Measurements from ENCODE around the gene MC1R.
"Not testable (repeated sequence)": the region's sequence is repeated elsewhere in the genome, so short reads cannot be mapped to it uniquely, and the experiment has no call there.

Gene MC1R

DNA sequence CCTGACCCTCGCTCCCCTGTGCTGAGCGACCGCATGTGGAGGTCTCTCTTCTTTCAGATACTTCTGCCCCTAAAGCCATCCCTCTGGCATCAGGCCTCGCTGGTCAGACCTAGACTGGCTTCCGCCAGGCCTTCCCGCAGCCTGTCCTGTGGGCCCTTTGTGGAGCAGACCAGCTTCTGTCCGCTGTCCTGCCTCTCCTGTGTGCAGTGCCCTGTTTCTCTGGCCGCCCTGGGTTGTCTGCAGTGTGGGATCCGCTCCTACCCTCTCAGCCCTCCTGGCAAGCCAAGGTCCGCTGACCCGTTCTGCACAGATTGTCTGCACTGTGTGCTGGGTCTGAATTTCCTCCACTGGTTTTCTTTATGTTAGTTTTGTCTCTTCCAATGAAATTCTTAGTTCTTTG lies 21.5 kb upstream of the MC1R start:
- no peak for DNase-seq

DNA sequence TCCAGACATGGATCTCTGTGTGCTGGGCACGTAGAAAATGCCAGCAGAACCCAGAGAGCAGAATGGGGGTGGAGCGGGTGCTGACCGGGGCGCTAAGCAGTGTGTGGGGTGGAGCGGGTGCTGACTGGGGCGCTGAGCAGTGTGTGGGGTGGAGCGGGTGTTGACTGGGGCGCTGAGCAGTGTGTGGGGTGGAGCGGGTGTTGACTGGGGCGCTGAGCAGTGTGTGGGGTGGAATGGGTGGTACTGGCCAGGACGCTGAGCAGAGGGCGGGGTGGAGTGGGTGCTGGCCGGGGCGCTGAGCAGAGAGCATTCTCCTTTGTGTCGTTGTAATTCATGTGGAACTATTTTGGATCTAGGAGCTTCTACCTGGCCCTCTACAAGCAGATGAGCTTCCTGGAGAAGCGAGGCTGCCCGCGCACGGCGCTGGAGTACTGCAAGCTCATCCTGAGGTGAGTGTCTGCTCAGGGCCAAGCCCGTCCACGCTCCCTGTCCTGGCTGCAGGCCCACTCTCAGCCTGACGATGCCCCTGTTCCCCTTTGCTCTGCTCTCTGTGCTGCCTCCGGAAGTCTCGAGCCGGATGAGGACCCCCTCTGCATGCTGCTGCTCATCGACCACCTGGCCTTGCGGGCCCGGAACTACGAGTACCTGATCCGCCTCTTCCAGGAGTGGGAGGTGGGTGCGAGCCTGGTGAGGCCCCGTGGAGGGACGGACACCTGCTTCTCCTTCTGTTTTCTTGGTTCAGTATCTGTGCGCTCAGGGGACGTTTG lies 20.3 kb upstream of the MC1R start:
- no peak for DNase-seq

DNA sequence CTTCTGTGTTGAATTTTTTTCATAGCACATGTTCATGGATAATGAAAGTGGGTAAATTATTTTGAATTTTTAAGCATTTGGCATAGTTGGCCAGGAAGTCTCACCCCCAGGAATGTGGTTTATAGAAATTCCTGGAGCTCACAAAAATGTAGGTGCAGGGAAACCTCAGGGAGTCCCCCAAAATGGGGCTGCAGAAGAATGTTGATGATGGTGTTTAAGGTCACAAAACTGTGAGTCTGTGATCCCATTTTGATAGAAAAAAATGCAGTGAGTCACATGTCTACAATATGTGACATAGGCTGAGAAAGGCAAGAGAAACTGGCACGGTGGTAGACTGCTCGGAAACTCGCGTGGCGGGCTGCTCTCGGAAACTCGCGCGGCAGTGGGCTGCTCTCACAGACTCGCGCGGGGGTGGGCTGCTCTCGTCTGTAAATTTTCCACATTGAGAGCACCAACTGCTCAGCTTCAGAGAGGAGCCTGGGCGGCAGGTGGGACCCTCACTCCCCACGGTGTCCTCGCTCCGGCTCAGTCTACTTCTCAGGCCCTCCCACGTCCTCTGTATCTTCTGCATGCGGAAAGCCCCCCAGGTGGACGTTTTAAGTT lies 18.7 kb upstream of the MC1R start:
- DNase-seq, result no peak

DNA sequence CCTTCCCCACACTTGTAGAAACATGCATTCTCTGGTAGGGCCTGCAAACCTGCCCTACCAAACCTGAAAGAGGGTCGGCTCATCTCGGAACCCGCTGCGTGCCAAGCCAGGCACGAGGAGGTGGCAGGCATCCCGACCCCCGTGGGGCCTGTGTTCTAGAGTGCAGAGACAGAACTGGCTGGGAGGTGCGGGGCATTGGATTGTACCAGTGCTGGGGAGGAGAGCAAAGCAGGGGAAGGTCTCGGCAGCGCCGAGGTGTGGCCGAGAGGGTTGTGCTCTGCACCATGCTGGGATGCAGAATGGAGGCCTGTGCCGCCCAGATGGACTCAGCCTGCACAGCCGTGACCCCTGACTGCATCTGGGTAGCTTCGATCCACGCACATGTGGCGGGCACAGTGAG lies 17.8 kb upstream of the MC1R start:
- no peak for DNase-seq

DNA sequence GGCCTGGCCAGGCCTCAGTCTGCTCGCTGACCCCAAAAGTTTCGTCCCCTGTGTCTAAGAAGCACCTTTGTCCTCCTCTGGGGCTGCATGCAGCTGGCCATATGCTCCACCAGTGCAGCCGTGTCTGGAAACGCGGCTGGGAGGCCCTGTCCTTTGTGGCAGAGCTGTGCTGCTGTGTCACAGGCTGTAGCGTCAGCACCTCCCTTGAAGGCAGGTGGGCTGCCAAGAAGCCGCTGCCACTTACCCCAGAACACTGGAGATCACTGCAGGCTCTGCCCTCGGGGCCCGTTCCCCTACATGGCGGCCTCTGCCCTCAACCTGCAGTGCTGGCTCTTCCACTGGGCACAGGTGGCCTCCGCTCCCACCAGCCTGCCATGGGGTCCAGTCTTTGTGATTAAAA lies 15.7 kb upstream of the MC1R start:
- DNase-seq, result no peak

DNA sequence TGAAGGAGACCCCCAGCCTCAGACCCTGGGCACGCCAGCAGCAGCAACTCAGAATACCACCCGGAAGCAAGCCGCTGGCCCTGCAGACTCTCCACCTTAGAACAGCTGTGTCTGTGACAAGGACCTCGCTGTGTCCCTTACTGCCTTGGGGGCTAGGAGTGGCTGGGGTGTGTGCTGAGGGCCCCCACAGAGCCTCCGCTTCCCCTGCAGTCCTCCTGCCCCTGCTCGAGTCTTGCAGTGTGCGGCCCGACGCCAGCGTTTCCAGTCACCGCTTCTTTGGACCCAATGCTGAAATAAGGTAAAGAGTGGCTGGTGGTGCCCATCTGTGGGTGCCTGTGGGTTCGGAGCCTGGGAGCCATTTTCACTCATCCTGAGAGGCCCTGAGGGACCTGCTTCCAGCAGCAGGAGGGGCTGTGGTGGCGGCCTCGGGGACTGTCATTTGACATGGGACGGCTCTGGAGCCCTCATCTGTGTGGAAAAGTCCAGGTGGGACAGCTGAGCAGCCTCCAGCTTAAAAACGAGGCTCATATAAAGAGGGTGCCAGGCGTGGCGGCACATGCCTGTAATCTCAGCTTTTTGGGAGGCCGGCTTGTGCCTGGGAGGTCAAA lies 14.7 kb upstream of the MC1R start:
- no peak for DNase-seq

DNA sequence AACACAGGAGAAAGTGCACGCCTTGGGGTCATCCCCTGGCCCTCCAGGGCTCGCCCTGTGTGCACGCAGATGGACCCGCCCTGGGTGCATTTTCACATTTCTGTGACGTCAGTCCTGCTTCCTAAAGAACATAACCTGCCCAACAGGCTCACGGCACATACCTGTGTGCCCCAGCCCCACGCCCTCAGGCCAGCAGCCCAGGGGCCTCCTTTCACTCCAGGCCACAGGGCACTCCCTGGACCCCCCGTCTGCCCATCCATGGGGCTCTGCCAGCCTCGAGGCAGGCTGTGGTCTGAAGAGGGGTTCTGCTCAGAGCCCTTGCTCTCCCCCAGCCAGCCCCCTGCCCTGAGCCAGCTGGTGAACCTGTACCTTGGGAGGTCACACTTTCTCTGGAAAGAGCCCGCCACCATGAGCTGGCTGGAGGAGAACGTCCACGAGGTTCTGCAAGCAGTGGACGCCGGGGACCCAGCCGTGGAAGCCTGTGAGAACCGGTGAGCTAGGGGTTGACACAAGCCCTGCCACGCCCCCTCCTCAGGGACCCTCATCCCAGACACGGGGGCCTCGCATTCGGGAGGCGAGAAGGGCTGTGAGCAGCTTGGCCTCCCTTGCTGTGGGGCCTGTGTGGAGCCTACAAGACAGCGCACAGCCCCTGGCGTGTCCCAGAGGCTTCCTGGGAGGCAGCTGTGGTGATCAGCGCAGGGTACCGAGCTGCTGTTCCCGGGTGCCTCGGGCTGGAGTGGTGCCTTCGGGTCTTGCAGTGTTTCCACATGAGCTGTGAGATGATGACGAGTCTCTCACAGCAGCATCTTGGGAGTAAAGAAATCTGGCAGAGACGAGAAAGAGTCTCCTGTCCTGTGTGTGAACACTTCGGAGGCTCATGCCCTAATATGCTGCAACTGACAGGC lies 13.8 kb upstream of the MC1R start:
- no peak for DNase-seq

DNA sequence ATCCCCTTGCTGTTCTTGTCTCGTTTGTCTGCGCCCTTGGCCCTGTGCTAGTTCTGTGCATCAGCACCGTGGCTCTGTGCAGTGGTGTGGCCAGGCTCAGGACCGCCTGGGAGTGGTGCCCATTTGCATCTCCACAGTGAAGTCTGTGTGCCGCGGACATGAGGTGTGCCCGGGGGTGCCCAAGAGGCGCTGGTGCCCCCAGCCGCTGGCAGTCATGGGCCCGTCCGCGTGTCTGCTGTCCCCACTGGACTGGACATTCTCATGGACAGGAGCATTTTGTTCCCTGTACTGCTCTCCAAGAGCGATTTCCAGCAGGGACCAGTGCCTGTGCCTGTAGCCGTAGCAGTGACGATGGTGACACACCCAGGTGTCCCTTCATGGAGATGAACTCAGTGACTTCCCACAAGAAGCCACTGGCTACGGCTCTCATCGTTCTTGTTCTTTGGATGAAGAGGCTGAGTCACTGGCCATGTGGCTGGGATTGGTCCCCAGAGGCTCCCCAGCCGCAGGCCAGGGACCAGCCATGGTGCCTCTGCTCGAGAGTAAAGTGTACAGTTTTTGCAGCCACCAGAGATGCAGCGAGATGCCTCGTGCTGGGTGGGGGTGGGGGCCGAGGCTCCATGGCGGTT lies 13.0 kb upstream of the MC1R start:
- DNase-seq, result no peak

DNA sequence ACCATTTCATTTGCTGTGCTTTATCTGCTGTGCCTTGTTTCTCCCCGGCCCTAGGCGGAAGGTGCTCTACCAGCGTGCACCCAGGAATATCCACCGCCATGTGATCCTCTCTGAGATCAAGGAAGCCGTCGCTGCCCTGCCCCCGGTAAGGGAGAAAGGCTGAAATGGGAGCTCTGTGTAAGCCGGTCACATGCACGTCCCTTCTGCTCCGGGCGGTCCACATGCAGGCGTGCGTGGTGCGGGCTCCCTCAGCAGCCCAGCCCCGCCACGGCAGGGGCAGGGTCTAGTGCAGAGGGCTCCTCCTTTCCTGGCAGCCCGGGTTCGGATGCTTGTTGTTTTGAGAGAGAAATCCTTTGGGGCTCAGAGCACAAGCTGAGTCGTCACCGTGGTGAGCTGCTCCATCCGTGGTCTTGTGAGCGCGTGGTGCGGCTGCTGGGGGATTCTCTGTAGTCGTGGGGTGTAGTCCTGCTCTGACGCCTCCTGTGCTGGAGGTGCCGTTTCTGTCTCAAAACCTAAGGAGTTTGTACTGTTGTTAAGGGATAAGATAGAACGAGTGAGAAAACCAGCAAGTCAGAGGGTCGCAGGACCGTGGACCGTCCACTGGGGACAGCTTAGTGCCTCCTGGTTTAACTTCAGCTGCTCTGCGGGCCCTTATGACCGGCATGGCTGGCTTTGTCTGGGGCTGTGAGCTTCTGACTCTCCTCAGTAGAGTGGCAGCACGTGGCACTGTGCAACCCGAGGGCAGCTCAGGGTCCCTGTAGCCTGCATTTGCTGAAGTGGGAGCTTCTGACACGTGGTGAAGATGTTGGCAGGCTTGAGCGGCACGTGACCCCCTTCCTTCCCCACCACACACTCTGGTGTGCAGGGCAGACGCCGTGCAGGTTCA lies 12.3 kb upstream of the MC1R start:
- no peak for DNase-seq

DNA sequence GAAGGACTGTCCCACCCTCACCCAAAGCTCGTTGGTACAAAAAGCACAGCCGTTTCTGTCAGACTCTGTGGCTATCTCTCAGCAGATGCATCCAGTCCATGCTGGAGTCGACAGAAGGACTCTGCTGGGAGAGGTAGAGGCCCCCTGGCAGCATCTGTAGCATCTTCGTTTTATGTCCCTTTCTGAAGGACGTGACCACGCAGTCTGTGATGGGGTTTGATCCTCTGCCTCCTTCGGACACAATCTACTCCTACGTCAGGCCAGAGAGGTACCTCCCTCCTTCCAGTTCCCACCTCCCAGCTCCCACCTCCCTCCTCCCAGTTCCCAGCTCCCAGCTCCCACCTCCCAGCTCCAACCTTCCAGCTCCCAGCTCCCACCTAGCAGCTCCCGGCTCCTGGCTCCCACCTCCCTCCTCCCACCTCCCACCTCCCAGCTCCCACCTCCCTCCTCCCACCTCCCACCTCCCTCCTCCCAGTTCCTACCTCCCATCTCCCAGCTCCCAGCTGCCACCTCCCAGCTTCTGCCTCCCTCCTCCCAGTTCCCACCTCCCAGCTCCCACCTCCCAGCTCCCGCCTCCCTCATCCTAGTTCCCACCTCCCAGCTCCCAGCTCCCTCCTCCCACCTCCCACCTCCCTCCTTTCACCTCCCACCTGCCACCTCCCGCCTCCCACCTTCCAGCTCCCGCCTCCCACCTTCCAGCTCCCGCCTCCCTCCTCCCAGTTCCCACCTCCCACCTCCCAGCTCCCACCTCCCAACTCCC lies 11.4 kb upstream of the MC1R start:
- DNase-seq, result no peak

DNA sequence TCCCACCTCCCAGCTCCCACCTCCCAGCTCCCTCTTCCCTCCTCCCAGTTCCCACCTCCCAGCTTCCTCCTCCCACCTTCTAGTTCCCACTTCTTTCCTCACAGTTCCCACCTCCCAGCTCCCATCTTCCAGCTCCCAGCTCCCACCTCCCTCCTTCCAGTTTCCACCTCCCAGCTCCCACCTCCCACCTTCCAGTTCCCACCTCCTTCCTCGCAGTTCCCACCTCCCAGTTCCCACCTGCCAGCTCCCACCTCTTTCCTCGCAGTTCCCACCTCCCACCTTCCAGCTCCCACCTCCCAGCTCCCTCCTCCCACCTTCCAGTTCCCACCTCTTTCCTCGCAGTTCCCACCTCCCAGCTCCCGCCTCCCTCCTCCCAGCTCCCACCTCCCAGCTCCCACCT lies 10.4 kb upstream of the MC1R start:
- no peak for DNase-seq

DNA sequence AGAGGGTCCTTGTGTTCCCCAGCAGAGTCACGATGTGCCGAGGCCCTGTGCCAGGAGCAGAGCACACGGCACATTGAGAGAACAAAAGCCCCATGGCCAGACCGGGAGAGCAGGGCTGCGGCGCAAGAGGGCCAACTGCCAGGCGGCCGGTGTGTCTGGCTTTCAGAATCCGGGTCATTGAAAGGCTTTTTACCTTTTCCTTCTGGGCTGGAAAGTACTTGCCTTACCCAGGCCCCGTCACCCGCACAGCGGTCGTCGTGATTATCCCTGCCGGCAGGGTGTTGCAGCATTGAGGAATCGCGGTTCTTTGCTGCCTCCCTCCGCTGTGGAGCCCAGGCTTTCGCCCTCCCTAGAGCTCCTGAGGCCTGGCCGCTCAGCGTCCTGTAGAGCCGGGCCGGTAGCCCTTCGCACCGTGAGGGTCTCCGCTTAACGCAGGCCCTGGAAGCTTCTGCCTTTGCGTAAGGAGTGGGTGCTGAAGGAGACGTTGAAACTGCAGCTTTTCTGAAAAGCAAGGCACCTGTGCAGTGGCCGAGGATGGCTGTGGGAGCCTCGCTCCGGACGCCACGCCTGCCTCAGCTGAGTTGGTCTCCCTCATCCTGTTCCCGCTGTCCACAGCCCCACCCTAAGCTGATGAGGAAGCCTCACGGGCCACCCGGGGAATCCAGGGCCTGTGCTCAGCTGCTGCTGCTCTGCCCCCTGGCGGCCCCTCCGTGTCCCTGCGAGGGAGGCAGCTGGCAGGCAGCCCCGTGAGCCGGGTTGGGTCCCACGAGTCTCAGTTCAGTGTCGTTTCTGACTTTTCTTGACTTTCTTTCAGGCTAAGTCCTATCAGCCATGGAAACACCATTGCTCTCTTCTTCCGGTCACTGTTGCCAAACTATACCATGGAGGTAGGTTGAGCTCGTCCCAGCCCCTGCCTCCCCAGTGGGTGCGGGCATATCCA lies 8.6 kb upstream of the MC1R start:
- DNase-seq, result peak; percentile 77

DNA sequence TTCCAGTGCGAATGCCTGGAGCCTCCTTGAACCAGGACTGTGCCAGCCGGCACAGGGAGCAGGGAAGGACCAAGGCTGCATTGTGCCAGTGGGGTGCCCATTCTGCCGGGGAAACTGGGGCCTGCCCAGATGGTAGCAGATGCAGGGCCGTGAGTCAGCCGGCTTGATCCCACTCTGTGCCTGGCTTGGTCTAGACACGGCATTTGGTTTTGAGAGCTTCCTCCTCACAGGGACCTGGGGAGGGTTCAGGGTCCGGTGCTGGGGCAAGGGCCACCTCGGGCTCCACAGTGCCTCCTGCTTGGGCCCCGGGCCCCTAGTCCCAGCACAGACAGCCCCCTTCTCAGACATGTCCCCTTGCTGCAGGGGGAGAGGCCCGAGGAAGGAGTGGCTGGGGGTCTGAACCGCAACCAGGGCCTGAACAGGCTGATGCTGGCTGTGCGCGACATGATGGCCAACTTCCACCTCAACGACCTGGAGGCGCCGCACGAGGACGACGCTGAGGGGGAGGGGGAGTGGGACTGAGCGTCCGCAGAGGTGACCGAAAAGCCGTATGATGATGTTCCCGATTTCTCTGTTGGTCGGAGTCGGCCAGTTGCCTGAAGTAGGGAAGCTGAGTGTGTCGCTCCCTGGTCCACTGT lies 7.8 kb upstream of the MC1R start:
- DNase-seq, result no peak

DNA sequence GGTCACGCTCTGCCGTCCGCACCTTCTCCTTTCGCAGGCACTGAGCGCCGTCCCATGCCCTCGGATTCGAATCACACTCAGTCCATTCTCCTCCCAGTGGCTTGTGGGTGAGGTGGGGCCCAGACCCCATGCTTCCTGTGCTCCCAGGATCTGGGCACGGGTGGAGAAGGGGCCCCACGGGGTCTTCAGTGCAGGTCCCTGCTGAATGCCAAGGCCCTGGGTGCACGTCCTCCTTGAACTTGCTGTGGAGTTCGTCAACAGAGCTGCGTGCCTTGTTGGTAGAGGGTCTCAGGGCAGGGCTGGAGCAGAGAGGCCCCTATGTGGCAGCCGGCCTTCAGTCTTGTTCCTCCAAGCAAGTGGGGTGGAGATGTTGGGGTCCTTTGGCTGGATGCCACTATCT lies 7.3 kb upstream of the MC1R start:
- DNase-seq, result no peak

DNA sequence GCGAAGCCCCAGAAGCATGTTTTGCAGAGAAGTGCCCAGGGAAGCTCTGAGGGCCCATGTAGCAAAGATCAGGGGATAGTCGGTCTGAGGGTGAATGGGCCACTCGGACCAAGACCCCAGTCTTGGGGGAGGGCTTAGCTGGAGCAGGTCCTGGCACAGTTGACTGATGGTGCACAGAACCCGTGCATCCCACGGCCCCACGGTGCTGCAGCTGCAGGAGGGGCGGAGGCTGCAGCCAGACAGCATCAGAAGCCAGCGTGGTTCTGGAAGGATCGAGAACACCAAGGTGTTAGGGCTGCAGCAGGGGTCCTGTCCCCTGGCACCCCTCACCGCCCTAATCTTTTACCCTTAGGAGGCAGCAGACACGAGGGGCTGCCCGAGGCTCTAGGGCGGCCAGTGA lies 6.5 kb upstream of the MC1R start:
- no peak for DNase-seq

DNA sequence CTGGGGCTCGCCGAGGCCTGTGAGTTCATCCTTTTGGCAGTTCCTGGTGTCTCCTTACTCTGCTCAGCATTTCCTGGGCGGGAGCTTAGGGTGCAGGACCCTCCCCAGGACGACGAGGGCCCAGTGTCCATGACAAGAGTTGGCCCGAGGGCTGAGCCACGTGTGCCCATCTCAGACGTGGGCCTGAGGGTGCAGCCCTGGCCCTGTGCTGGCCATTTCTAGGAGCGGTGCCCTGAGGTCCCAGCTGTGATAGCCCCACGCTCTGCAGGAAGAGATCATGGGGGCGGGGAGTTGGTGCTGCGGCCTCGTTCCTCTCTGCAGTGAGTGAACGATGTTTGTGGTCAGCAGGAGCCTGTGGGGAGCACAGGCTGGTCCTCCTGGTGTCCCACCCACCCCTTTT lies 6.0 kb upstream of the MC1R start:
- no peak for DNase-seq

DNA sequence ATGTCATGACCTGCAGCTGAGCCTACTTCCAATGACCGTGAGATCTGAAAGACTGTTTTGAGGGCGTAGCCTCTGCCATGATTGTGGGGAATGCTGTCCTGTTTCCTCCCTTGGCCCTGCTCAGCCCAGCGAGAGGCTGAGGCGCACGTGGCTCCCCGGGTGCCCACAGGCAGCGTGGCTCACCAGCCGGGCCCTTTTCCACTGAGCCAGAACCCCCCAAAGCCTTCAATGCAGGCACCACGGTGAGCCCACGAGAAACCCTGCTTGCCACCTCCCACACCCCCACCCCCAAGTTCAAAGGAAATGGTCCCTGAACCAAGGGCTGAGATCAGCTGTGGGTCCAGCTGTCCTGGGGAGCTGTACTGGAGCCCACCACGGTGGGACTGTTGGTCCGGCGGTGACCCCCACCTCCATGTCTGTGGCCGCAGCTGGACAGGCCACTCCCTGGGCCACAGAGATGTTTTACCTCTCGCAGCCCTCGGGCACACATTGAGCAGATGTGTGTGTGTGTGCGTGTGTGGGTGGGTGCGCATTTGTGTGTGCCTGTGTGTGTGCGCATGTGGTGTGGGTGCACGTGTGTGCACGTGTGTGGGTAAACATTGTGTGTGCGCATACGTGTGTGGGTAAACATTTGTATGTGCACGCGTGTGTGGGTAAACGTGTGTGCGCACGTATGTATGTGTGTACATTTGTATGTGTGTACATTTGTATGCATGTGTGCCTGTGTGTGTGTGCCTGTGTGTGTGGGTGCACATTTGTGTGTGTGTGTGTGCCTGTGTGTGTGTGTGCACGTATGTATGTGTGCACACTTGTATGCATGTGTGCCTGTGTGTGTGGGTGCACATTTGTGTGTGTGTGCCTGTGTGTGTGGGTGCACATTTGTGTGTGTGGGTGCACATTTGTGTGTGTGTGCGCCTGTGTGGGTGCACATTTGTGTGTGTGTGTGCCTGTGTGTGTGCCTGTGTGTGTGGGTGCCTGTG lies 5.0 kb upstream of the MC1R start:
- no peak for DNase-seq

DNA sequence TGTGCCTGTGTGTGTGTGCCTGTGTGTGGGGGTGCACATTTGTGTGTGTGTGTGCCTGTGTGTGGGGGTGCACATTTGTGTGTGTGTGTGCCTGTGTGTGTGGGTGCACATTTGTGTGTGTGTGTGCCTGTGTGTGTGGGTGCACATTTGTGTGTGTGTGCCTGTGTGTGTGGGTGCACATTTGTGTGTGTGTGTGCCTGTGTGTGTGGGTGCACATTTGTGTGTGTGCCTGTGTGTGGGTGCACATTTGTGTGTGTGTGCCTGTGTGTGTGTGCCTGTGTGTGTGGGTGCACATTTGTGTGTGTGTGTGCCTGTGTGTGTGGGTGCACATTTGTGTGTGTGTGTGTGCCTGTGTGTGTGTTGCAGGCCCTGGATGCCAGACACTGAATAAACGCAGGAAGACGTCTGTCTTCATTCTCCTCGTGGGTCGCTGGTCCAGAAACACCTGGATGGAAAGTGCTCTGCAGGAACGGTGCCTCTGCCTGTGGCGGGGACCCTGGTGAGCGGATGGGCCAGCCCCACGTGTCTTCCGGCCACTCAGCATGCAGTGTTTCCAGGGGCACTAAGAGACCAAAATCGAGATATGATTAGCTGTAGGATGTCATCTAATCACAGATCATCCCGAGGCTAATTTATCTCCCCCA lies 3.9 kb upstream of the MC1R start:
- DNase-seq, result not testable (repeated sequence)

All from activated CD4-positive, alpha-beta T cell treated with anti-CD3 and anti-CD28 coated beads, Interleukin-10, Interleukin-2, amounts not matched to agents 100 ng/mL and 50 ng/mL, durations not matched to agents 16 hours and 8 hours (primary cell).